HG03521 (cell line): ENCODE measurements around the gene CCDC167.

Source experiments
- ATAC-seq: cut with Tn5 transposase; IDR thresholded peaks from one replicate; pipeline ENCODE4 v1.9.1; 2021; ENCODE audit warnings: mild to moderate bottlenecking, moderate library complexity; ENCODE audit not compliant: unreplicated experiment

Gene CCDC167

GRCh38 chr6:37531026-37531425 lies 31.3 kb upstream of the CCDC167 start:
- ATAC-seq = no peak

GRCh38 chr6:37530297-37530696 lies 30.6 kb upstream of the CCDC167 start:
- no peak for ATAC-seq

- ATAC-seq = no peak
Observed at GRCh38 chr6:37528541-37528940, 28.8 kb upstream of the CCDC167 start.

GRCh38 chr6:37525460-37526357 lies 26.0 kb upstream of the CCDC167 start:
- no peak for ATAC-seq

GRCh38 chr6:37524970-37525318 lies 25.3 kb upstream of the CCDC167 start:
- no peak for ATAC-seq

GRCh38 chr6:37524025-37524969 lies 24.6 kb upstream of the CCDC167 start:
- ATAC-seq = no peak

GRCh38 chr6:37523412-37523811 lies 23.7 kb upstream of the CCDC167 start:
- no peak for ATAC-seq

GRCh38 chr6:37522836-37523235 lies 23.1 kb upstream of the CCDC167 start:
- no peak for ATAC-seq

- no peak for ATAC-seq
Observed at GRCh38 chr6:37521674-37522073, 22.0 kb upstream of the CCDC167 start.

GRCh38 chr6:37520926-37521325 lies 21.2 kb upstream of the CCDC167 start:
- no peak for ATAC-seq

- ATAC-seq = no peak
Observed at GRCh38 chr6:37519461-37519860, 19.8 kb upstream of the CCDC167 start.

GRCh38 chr6:37518116-37518515 lies 18.4 kb upstream of the CCDC167 start:
- no peak for ATAC-seq

- ATAC-seq = no peak
Observed at GRCh38 chr6:37517411-37517812, 17.7 kb upstream of the CCDC167 start.

- no peak for ATAC-seq
Observed at GRCh38 chr6:37516920-37517405, 17.3 kb upstream of the CCDC167 start.

- ATAC-seq = peak; percentile 52
Observed at GRCh38 chr6:37516076-37516919, 16.6 kb upstream of the CCDC167 start.

GRCh38 chr6:37515712-37516075 lies 16.0 kb upstream of the CCDC167 start:
- no peak for ATAC-seq

GRCh38 chr6:37514837-37515236 lies 15.1 kb upstream of the CCDC167 start:
- ATAC-seq = no peak

- ATAC-seq = no peak
Observed at GRCh38 chr6:37514321-37514771, 14.7 kb upstream of the CCDC167 start.

GRCh38 chr6:37513576-37513975 lies 13.9 kb upstream of the CCDC167 start:
- ATAC-seq = no peak

- ATAC-seq = no peak
Observed at GRCh38 chr6:37513155-37513554, 13.5 kb upstream of the CCDC167 start.
